Keratinocyte (primary cell): ENCODE data around the gene LAMB1. TPM values are rescaled to one million over a fixed set of nuclear protein-coding genes. Genes with fewer than 3 reads are reported as not detected.

Experiments used
- DNase-seq: peaks from one replicate; pipeline ENCODE4 v3.0.0-alpha.2; 2011; ENCODE audit warnings: low read depth, missing footprints, low spot score
- FAIRE-seq: peaks from 2 replicates; lab custom pipeline; 2011; peaks lifted over from hg19 to GRCh38; lab: Jason Lieb, UNC
- H2AFZ ChIP-seq: 2 replicates; pipeline ENCODE4 v1.6.0; 2012; ENCODE audit warnings: low read length, control low read depth, inconsistent platforms; ENCODE audit not compliant: control insufficient read depth
- H3K27ac ChIP-seq: 2 replicates; pipeline ENCODE4 v1.5.1; 2011; ENCODE audit warnings: low read length; ENCODE audit not compliant: control insufficient read depth, insufficient read depth
- H3K27me3 ChIP-seq: 3 replicates; pipeline ENCODE4 v1.6.0; 2011; ENCODE audit warnings: low read length; ENCODE audit not compliant: control insufficient read depth, insufficient read depth; ENCODE audit errors: extremely low read depth
- H3K36me3 ChIP-seq, 2 experiments: 2 replicates in 1 of 2; 3 replicates in 1 of 2; pipeline ENCODE4 v1.5.1; 2011; ENCODE audit warnings: low read length in 2 of 2, mild to moderate bottlenecking in 1 of 2; ENCODE audit not compliant: control insufficient read depth in 2 of 2, insufficient read depth in 2 of 2; ENCODE audit errors: extremely low read depth in 1 of 2
- H3K4me1 ChIP-seq: 3 replicates; pipeline ENCODE4 v1.5.1; 2011; ENCODE audit warnings: low read length; ENCODE audit not compliant: control insufficient read depth, insufficient read depth; ENCODE audit errors: extremely low read depth
- H3K4me2 ChIP-seq: 3 replicates; pipeline ENCODE4 v1.6.0; 2011; ENCODE audit warnings: low read depth, low read length; ENCODE audit not compliant: control insufficient read depth, insufficient read depth; ENCODE audit errors: extremely low read depth
- H3K4me3 ChIP-seq, 3 experiments: fragments of 200-600 bp in 1 of 3; sonication (generic) in 1 of 3; 2 replicates in 2 of 3; 3 replicates in 1 of 3; pipeline ENCODE4 v1.5.1; 2011 to 2016; ENCODE audit warnings: low read length in 3 of 3, mild to moderate bottlenecking in 3 of 3, control low read depth in 2 of 3, inconsistent platforms in 1 of 3, low read depth in 1 of 3, mixed read lengths in 1 of 3, mixed run types in 1 of 3, moderate library complexity in 1 of 3; ENCODE audit not compliant: control insufficient read depth in 2 of 3, insufficient read depth in 2 of 3; ENCODE audit errors: extremely low read depth in 1 of 3
- H3K79me2 ChIP-seq: 2 replicates; pipeline ENCODE4 v1.6.0; 2012; ENCODE audit warnings: low read length; ENCODE audit not compliant: control insufficient read depth, insufficient read depth
- H3K9ac ChIP-seq: 3 replicates; pipeline ENCODE4 v1.6.0; 2011; ENCODE audit warnings: low read length; ENCODE audit not compliant: control insufficient read depth, insufficient read depth; ENCODE audit errors: extremely low read depth
- H3K9me1 ChIP-seq: 3 replicates; pipeline ENCODE4 v1.6.0; 2011; ENCODE audit warnings: low read length; ENCODE audit not compliant: control insufficient read depth, insufficient read depth; ENCODE audit errors: extremely low read depth
- H3K9me3 ChIP-seq: 2 replicates; pipeline ENCODE4 v1.5.1; 2012; ENCODE audit warnings: low read depth, low read length; ENCODE audit not compliant: control insufficient read depth
- H4K20me1 ChIP-seq: 3 replicates; pipeline ENCODE4 v1.6.0; 2011; ENCODE audit warnings: low read length; ENCODE audit not compliant: control insufficient read depth, insufficient read depth; ENCODE audit errors: extremely low read depth
- EZH2 ChIP-seq: IDR thresholded peaks from one replicate; pipeline ENCODE4 v1.6.1; 2012; ENCODE audit warnings: inconsistent platforms, mild to moderate bottlenecking, low read length, moderate library complexity
- dilution Hi-C: fragments of 300-500 bp; cut with MboI; formaldehyde crosslinking; loops from one replicate; pipeline ENCODE4 v1.7.0; 2020; ENCODE audit warnings: low sequenced_read_pairs; ENCODE audit not compliant: extremely low pct_ligation_motif_present
- polyA plus RNA-seq, 5 experiments: library from polyadenylated mRNA; depleted of rRNA in 3 of 5; stranded (reverse) in 3 of 5; stranded (forward) in 1 of 5; unstranded in 1 of 5; fragments of >200 nt; gene quantifications; 1 replicate in 1 of 5; 2 replicates in 3 of 5; 3 replicates in 1 of 5; pipeline versions ENCODE4 v1.2.1 to v1.2.3, GENCODE V29; 2011 to 2012; ENCODE audit warnings: missing spikeins in 2 of 5, low read depth in 1 of 5, low replicate concordance in 1 of 5
- TF ChIP-seq, protein P1 (sequence below), 3 experiments: IDR thresholded peaks in 1 of 3; conservative IDR thresholded peaks in 1 of 3; optimal IDR thresholded peaks in 1 of 3; 2 replicates in 2 of 3; 3 replicates in 1 of 3; pipeline versions ENCODE3 to v1.5.1; 2011; ENCODE audit warnings: low read length in 3 of 3, mild to moderate bottlenecking in 3 of 3, moderate library complexity in 2 of 3, control low read depth in 1 of 3, inconsistent platforms in 1 of 3; ENCODE audit not compliant: insufficient read depth in 2 of 3; ENCODE audit errors: extremely low read depth in 1 of 3

Gene LAMB1
- polyA plus RNA-seq, 1 donor (not counting 4 experiments of a cell fraction or from before 2014, with no cell fraction given), result 97.9 TPM

DNA sequence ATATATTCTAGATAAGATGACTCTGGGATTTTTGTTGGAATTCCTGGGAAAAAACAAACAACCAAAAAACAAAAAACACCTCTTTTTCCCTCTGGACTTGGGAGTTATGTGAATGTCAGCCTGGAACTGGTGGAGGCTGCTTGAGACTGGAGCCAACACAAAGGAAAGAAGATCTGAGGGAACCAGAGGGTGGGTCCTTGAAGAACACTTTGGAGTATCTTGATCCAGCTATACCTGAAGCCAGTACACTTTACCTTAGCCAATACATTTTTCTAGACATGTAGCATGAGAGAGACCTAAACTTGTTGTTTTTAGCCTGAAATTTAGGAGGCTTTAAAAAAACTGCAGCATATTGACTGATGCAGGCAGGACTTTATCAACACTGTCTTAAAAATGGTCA is 5.9 kb upstream of the LAMB1 start:
- Histone ChIP-seq H3K27ac (no peak overlapping the region), H3K9ac (no peak overlapping the region), H3K27me3 (no peaks in the 10 kb centered on the region), H3K4me3 (no peak overlapping the region), H3K9me1 (no peaks in the 10 kb centered on the region), H2AFZ (no peak overlapping the region), H3K36me3 (no peaks in the 10 kb centered on the region), H3K9me3 (no peaks in the 10 kb centered on the region), H3K4me1 (peaks cover 3% of the 10 kb centered on the region), H3K79me2 (no peaks in the 10 kb centered on the region), H4K20me1 (no peaks in the 10 kb centered on the region), H3K4me2 (no peak overlapping the region)
- FAIRE-seq (no peak), DNase-seq (no peak)
- no peak for TF ChIP-seq EZH2
- TF ChIP-seq, protein P1, sequence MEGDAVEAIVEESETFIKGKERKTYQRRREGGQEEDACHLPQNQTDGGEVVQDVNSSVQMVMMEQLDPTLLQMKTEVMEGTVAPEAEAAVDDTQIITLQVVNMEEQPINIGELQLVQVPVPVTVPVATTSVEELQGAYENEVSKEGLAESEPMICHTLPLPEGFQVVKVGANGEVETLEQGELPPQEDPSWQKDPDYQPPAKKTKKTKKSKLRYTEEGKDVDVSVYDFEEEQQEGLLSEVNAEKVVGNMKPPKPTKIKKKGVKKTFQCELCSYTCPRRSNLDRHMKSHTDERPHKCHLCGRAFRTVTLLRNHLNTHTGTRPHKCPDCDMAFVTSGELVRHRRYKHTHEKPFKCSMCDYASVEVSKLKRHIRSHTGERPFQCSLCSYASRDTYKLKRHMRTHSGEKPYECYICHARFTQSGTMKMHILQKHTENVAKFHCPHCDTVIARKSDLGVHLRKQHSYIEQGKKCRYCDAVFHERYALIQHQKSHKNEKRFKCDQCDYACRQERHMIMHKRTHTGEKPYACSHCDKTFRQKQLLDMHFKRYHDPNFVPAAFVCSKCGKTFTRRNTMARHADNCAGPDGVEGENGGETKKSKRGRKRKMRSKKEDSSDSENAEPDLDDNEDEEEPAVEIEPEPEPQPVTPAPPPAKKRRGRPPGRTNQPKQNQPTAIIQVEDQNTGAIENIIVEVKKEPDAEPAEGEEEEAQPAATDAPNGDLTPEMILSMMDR (optimal IDR thresholded peaks at IDR 0.05 in 1 of 3, IDR thresholded peaks at IDR 0.05 in 1 of 3, conservative IDR thresholded peaks at IDR 0.05 in 1 of 3; ENCODE audit: extremely low read depth in 1 of 3, insufficient read depth in 2 of 3, low read length in 3 of 3), result no peak
- dilution Hi-C loops, result no loop called here

DNA sequence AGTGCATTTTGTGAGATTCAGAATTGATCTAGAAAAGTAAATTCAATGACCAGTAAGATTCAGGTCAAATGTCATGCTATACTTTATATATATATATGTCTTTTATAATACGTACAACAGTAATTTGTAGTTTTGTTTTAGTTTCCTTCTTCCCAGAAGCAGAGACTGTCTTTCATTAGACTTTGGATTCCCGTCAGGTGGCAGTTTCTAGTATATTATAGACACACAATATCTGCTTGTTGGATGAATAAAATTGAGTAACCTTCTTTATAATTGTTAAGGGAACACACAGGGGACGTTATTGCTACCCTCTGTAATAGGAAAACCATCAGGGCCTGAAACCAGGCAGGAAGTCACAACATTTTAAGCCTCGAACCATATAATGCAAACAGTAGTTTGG is 5.3 kb upstream of the LAMB1 start:
- peaks cover 3% of the 10 kb centered on the region for H3K4me1 ChIP-seq
- no peaks in the 10 kb centered on the region for H3K9me1 ChIP-seq
- DNase-seq (no peak), FAIRE-seq (no peak)
- no peak overlapping the region for H2AFZ ChIP-seq
- H3K9me3 ChIP-seq, result no peaks in the 10 kb centered on the region
- no peaks in the 10 kb centered on the region for H3K36me3 ChIP-seq
- no peaks in the 10 kb centered on the region for H4K20me1 ChIP-seq
- TF ChIP-seq EZH2, result no peak
- TF ChIP-seq, protein P1 (optimal IDR thresholded peaks at IDR 0.05 in 1 of 3, IDR thresholded peaks at IDR 0.05 in 1 of 3, conservative IDR thresholded peaks at IDR 0.05 in 1 of 3; ENCODE audit: extremely low read depth in 1 of 3, insufficient read depth in 2 of 3, low read length in 3 of 3), result no peak
- H3K9ac ChIP-seq, result no peak overlapping the region
- H3K4me3 ChIP-seq, result no peak overlapping the region
- H3K4me2 ChIP-seq, result no peak overlapping the region
- no peak overlapping the region for H3K27ac ChIP-seq
- H3K79me2 ChIP-seq, result no peaks in the 10 kb centered on the region
- no peaks in the 10 kb centered on the region for H3K27me3 ChIP-seq
- dilution Hi-C loops, result no loop called here
